HG02642 (cell line): Measurements from ENCODE around the gene MFNG.

Experiments used
- ATAC-seq: cut with Tn5 transposase; IDR thresholded peaks from one replicate; pipeline ENCODE4 v1.9.1; 2021; ENCODE audit warnings: mild to moderate bottlenecking; ENCODE audit not compliant: unreplicated experiment, poor library complexity

Gene MFNG

DNA sequence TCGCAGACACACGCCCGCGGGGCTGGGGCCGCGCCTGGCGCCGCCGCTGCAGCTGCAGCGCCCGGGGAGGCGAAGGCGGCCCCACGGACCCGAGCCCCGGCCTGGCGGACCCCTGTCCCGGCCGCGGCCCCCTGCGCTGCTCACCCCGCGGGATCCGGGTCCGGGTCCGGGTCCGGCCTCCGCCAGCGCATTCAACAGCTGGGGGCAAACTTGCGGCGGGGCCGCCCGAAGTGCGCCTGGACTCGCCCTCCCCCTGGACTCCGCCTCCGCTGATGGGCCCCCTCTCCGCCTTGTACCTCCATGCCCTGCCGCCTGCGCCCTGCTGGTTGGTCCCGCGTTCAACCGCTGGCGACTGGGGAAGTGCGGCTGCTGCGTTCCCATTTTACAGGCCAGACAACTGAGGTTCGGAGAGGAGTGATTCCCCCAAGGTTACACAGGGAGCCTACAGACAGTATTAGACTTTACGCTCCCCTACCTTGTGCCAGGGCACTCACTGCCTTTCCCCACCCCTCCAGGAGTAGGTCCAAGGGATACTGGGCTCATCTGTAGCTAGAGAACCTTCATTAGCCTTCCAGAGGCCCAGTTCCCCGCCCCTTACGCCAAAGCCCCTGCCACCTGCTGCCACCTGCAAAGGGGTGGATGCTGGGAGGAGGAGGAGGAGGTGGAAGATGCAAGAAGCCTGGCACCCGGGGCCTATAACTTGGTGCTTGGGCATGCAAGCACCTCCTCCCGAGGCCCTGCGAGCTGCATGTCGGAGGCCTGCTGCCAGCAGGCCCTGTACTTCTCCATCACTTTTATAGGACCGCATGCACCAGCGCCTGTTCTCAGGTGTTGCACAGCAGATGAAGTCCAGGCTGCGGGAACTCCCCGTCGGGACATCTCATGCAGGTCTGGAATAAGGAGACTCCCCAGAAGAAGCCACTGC lies 58.2 kb downstream of the MFNG start:
- ATAC-seq: no peak

DNA sequence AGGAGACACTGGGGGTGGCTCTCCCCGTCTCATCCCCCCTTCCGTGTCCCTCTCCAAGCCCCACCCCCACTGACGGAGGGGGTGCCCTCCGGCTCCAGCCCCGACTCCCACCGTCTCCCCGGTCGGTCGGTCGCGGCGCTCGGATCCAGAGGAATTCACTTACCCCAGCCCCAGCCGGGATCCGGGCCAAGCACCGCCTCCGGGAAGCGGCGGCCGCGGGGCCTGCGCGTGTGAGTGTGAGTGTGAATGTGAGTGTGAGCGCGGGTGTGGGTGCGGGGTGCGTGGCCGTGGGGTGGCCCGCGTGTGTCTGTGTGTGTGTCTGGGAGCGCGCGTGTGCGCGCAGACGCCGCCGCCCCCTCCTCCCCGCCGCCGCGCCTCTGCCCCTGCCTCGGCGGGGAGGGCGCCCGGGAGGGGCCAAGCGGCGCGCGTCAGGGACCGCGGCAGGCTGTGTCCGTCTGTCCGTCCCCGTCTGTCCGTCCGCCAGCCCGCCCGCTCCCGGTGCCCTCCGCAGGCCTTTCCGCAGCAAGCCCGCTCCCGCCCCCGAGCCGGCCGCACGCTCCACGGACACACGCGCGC lies 59.0 kb downstream of the MFNG start, which contains the start of gene ELFN2:
TSS of gene ELFN2 (minus strand) at position 345 of the 576 bp plus-strand sequence. CDS start 51,945 bp downstream, outside the sequence.
- no peak for ATAC-seq

DNA sequence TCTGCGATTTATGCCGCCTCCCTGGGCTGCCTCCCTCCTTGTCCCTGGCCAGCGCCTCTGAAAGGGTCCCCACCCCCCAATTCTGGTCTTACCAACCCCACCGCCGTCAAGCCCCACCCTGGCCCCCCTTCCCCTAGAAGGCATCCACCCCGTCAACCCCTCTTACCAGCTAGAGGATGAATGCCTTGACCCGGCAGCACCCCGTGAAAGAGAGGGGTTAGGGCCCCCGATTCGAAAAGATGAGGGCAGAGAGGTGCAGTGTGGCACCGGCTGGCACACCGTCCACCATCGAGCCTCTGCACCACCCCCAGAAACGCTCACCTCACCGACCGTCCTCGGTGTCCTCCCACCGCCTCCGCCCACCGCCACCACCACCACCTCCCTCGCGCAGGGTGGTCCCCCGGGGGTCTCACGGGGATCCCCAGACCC lies 59.5 kb downstream of the MFNG start:
- no peak for ATAC-seq

DNA sequence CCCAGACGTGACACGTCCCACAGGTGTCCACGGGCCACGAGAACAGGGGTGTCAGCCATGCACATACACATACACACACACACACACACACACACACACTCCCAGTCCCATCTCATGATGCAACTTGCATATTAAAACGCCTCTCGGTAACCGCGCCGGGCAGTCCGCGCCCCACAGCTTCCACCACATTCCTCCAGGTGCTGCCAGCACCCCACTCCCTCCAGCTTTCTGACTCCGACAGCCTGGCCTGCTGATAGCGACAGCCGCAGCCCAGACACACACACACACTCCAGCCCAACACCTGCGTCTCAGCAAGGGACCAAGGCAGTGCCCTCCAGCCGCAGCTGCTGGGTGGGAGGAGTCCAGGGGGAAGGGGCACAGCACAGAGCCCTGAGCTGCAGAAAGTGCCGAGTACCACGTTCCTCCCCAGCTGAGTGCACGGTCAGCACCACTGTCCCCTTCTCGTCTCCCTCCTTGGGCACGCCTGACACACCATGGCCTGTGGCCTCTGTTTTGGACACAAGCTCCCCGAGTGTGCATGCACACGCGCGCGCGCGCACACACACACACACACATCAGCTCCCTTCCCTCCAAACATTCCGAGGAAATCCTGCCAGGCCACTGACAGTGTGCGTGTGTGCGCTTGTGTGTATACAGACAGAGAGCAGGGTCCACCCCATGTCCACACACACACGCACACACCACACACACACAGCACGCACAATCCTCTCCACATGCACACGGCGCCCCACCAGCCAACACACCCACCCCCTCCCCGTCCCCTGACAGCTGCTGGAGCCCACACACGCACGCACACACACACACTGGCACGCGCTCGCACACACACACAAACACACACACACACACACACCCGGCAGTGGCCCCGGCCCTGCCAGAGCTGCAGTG lies 60.1 kb downstream of the MFNG start:
- no peak for ATAC-seq

DNA sequence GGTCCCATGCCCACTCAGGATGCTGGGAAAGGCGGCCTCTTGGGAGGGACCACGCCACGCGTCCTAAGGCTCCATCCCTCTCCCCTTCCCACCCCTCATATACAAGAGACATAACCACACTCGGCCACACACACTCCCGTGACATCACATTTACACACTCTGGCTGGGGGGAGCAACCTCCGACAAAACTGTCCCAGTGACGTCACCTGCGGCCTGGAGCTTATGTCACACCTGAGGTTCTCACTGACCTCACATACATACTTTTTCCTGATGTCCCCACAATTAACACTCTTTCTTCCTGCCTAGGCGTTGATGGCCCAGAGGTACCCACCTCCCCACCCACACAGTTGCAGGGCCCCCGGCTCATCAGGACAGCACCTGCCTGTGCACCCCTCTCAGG lies 60.8 kb downstream of the MFNG start:
- no peak for ATAC-seq

DNA sequence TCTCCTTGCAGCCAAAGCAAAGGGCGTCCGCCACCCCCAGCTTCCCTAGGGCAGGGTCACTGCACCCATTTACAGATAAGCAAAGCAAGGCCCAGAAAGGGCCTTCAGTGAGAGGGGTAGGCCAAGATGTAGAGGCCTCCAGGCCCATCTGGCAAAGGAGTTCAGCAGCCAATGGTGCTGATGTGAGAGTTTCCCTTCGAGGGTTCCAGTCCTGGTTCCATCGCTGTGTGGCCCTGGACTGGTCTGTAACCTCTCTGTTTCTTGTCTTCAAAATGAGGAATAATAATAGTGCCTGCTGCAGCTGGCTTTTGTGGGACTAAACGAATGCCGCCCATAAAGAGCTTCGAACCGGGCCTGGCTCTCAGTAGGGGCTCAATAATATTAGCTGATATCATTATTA lies 62.9 kb downstream of the MFNG start:
- no peak for ATAC-seq

DNA sequence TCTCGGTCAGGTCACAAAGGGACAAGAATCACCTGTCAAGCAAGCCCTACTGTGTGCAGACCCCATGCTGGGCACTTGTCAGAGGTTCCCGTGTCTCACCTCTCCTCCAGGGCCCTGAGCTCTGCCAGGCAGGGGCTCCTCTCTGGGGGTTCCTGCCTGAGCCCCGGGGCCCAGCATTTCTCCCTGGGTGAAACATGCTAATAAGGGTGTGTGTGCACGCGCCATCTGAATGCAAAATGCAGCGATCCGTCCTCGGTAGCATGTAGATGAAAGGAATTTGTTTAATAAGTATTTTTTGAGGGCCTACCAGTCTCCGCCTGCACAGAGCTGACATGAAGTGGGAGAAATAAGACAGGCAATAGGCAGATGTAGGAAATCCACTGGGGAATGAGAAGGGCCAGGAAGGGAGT lies 64.7 kb downstream of the MFNG start:
- no peak for ATAC-seq

DNA sequence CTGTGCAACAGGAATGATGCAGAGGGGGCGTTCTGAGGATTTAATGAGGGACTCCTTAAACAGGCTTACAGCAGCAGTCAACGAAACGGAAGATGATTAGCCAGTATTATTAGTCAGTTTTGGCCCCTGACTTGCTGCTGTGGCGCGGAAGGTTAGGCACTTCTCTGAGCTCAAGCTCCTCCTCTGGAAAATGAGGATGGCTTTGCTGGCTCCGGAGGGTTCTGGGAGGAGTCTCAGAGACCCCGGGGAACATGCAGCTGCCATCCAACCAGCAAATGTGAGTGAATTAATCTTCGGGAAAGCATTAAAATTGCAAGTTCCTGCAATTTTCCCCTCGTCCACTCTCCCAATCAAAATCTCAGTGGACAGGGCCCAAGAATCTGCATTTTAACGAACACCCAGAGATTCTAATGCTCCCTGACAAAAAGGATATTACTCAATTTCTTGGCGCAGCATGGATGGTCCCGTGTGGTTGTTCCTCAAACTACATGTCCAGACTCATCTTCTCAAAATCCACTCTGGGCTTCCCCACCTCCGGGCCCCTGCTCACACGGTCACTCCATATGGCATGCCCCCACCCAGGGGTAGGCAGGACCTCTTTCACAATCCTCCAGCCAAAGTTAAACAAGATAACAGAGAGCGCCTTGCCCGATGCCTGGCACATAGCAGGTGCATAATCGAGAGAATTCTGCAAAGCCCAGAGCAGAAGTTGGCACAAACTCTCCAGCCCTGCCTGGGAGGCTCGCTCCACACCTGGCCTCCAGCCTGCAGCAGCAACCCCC lies 65.3 kb downstream of the MFNG start:
- ATAC-seq: no peak

DNA sequence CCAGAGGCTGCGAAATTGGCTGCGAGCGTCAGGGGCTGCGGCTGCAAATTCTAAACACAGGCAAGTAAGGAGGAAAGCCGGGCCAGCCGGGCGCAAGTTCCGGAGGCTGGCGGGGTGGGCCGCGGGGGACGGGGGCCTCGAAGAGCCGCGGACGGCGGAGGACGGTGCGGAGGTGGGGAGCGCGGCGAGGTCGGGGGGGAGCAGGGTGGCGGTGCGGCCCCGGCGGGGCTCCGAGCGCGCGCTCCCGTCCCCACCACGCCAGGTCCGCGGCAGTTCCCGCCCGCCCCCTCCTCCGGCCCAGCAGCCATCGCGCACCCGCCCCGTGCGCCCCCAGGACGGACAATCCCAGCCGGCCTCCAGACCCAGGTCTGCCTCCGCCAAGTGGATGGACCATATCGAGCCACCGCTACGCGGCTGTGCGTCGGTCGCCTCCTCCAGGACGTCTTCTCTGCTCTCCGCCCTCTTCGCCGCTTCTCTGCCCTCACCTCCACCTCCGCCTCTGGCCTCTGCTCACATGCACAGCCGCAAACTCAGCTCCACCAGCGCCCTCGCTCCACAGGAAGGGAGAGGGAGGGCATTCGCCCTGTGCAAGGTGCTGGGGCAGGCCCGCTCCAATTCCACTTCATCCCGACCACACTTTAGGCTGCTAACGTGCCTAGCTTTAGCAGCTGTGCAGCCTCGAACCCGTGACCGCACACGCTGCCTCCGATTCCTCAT lies 66.1 kb downstream of the MFNG start:
- no peak for ATAC-seq

DNA sequence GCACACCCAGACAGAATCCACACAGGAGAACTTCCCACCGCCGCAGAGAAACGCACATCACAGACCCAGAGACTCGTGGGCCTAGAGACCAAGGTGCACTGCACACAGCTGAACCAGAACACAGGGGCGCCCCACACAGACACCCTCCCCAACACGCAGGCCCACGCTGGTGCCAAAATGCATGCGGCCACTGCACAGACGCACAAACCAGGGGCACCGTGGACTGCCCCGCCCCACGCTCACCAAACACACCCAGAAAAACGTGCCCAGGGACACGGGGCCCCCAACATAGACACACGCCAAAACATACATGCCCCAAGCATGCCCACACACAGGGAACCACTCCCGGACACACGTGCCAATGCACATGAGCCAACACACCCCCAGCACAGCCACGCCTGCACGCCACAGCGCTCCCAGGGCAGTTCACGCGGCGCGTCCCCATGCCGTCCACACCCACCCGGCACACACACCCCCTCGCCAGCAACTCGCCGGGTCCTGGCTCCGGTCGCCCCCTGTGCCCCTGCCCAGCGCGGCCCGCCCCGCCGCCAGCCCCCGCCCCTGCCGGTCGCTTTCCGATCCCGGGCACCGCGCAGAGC lies 66.7 kb downstream of the MFNG start:
- ATAC-seq: no peak
